Stimulated activated CD4-positive, alpha-beta T cell treated with anti-CD3 and anti-CD28 coated beads, Interleukin-15, amount 100 ng/mL, for 24 hours (primary cell): Measurements from ENCODE around the gene KRTAP4-12.
"Not testable (repeated sequence)": the region's sequence is repeated elsewhere in the genome, so short reads cannot be mapped to it uniquely, and the experiment has no call there.

Source experiments
- DNase-seq: peaks from one replicate; pipeline ENCODE4 v3.0.0-alpha.2; 2020

KRTAP4-12 gene

DNA sequence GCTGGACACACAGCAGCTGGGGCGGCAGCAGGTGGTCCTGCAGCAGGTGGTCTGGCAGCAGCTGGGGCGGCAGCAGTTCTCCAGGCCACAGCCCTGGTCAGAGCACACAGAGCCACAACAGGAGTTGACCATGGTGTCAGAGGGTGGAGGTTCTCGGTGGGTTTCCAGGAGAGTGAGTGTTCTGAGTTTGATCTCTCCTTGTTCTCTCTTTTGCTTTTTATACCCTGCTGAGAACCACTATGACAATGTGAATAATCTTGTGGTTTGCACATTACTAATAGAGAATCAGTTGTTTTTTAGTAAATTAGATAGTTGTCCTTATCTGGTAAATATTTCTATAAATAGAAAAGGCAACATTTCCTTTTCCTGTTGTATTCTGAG lies at the start of gene KRTAP4-12:
Gene KRTAP4-12 (minus strand): TSS at position 192 of the 381 bp plus-strand sequence. CDS start 60 bp downstream, at position 132.
- not testable (repeated sequence) for DNase-seq

DNA sequence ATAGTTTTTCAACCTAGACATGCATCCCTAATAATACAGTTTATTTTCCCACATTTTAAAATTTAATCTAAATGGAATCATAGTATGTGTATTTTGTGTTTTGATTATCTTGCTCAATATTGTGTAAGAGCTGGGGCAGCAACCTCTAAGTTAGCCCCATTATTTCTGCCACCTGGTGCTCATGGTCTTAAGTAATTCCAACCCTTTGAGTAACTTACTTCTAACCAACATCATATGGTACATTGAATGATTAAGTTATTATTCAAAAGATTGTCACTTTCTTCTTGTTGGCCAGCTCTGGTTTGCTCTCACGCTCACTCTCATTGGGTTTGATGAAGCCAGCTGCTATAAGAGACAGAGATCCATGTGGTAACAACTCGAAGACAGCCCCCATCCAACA lies 47.9 kb upstream of the KRTAP4-12 start:
- DNase-seq, result no peak

DNA sequence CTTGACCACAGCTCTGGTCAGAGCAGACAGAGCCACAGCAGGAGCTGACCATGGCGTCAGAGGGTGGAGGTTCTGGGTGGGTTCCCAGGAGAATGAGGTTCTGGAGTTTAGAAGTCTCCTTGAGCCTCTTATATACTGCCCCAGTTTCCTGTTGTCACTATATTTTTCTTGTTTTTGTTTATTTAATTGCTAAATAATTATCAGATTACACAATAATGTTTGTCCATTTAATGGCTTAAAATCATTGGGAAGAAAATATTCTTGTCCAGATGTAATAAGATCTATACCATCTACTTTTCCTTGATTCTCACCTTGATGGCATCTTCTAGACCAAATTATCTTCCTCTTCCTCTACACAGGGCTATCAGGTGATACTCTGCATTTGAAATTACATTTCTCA lies 44.1 kb upstream of the KRTAP4-12 start, which contains the start of gene KRTAP4-3:
Gene KRTAP4-3 (minus strand): TSS at position 101 of the 400 bp plus-strand sequence. CDS start 49 bp downstream, at position 52.
- no peak for DNase-seq

DNA sequence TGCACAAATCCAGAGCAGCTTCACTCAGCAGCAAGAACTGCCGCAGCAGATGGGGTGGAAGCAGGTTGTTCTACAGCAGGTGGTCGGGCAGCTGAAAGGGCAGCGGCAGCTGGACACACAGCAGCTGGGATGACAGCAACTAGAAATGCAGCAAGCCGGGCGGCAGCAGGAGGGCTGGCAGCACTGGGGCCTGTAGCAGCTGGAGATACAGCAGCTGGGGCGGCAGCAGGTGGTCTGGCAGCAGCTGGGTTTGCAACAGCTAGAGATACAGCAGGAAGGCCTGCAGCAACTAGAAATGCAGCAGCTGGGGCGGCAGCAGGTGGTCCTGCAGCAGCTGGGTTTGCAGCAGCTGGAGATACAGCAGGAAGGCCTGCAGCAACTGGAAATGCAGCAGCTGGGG lies 43.6 kb upstream of the KRTAP4-12 start:
- no peak for DNase-seq

DNA sequence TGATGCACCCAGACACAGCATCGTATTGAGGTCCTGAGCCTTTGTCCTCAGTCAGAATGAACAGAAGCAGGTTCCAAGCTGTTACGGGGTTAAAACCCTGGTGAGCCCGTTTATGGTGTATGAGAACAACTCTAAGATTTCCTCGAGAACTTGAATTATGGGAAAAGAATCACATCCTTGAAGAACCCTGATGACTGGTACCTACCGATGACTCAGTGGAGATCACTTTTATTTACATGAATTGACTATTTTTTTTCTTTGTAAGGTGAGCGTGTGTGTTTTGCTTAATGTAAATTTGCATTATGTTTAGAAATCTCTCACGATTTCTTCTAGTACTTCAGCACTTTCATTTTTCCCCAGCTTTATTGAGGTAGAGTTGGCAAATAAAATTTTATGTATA lies 39.8 kb upstream of the KRTAP4-12 start:
- no peak for DNase-seq

DNA sequence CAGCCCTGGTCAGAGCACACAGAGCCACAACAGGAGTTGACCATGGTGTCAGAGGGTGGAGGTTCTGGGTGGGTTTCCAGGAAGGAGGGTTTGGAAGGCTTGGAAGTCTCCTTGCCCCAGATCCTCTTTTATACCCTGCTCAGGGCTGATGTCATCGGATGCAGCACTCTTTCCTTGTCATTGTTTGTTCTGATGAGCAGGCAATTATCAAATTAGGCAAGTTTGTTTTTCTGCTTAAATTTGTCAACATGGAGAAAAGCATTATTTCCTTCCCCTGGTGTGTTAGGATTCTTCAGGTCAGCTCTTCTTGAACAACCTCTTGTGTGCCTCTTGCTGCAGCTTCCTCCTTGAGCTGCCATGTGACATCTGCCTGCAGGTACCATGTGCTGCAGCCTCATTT lies 36.7 kb upstream of the KRTAP4-12 start, which contains the start of gene KRTAP4-4:
Gene KRTAP4-4 (minus strand): TSS at position 101 of the 400 bp plus-strand sequence. CDS start 57 bp downstream, at position 44.
- no peak for DNase-seq

DNA sequence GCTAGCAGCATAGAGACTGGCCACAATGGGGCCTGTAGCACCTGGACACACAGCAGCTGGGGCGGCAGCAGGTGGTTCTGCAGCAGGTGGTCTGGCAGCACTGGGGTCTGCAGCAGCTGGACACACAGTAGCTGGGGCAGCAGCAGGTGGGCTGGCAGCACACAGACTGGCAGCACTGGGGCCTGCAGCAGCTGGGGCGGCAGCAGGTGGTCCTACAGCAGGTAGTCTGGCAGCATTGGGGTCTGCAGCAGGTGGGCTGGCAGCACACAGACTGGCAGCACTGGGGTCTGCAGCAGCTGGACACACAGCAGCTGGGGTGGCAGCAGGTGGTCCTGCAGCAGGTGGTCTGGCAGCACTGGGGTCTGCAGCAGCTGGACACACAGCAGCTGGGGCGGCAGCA lies 36.2 kb upstream of the KRTAP4-12 start:
- DNase-seq, result not testable (repeated sequence)

DNA sequence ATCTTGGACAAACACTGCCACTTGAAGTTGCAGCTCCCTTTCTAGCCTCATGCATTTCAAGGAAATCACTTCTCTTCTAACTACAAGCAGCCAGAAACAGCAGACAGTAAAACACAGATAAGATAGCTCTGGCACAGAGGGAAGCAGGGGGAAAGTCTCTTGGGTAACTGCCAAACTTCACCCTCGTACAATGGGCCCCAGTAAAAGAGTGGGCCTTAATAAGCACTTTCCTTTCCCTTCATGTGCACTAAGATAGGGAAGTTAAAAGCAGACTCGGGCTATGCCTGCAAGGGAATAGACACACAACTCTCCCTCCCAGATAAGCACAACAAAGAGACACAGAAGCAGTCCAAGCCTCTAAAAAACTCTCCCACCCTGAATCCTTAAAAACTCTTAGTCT lies 29.9 kb upstream of the KRTAP4-12 start:
- DNase-seq, result no peak

DNA sequence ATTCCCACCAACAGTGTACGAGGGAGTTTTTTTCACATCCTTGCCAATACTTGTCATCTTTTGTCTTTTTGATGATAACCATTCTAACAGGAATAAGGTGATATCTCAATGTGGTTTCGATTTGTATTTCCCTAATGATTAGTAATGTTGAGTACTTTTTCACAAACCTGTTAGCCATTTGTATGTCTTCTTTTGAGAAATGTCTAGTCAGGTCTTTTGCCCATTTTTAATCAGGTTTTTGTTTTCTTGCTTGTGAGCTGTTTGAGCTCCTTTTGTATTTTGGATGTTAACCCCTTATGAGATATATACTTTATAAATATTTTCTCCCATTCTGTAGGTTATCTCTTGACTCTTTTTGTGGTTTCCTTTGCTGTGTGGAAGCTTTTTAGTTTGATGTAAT lies 27.5 kb upstream of the KRTAP4-12 start:
- no peak for DNase-seq

DNA sequence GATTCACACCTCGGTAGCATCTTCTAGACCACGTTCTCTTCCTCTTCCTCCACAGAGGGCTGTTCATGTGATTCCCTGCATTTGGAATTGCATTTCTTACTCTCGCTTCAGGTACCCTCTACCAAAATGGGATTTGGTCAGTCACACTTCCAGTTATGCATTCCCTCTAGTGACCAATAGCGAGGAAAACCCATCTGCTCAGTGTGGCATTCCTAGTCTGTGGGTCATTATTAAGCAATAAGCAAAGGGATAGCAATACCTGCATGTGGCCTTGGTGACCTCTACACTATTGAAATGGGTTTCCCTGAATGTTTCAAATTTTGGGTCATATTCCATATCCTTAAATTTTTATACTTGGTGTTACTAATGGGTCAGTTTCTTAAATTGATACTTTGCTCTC lies 26.0 kb upstream of the KRTAP4-12 start:
- DNase-seq, result no peak

DNA sequence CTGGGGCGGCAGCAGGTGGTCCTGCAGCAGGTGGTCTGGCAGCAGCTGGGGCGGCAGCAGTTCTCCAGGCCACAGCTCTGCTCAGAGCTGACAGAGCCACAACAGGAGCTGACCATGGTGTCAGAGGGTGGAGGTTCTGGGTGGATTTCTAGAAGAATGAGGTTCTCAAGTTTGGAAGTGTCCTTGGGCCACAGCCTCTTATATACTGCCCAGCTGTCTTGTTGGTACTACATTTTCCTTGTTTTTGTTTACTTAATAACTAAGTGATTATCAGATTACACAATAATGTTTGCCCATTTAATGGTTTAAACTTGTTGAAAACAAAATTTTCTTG lies 25.6 kb upstream of the KRTAP4-12 start, which contains the start of gene KRTAP4-5:
Gene KRTAP4-5 (minus strand): TSS at position 174 of the 334 bp plus-strand sequence. CDS start 58 bp downstream, at position 116.
- DNase-seq, result no peak

DNA sequence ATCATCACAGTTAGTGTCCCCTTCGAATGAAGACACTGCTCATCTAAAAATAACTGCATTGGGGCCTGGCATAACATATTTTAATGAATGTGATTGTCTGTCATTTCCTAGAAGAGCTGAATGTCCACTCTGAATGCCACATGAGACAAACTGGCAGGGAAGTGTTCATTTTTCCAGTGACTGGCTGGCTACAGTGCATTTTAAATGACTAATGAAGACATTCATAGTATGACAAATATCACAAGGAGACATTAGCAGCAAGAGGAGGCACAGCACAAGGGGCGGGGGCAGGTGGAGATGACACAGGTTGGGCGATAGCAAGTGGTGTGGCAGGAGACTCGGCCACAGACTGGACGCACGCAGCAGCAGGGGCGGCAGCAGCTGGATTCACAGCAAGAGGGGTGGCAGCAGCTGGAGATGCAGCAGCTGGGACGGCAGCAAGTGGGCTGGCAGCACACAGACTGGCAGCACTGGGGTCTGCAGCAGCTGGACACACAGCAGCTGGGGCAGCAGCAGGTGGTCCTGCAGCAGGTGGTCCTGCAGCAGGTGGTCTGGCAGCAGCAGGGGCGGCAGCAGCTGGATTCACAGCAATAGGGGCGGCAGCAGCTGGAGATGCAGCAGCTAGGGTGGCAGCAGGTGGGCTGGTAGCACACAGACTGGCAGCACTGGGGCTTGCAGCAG lies 25.1 kb upstream of the KRTAP4-12 start:
- not testable (repeated sequence) for DNase-seq

DNA sequence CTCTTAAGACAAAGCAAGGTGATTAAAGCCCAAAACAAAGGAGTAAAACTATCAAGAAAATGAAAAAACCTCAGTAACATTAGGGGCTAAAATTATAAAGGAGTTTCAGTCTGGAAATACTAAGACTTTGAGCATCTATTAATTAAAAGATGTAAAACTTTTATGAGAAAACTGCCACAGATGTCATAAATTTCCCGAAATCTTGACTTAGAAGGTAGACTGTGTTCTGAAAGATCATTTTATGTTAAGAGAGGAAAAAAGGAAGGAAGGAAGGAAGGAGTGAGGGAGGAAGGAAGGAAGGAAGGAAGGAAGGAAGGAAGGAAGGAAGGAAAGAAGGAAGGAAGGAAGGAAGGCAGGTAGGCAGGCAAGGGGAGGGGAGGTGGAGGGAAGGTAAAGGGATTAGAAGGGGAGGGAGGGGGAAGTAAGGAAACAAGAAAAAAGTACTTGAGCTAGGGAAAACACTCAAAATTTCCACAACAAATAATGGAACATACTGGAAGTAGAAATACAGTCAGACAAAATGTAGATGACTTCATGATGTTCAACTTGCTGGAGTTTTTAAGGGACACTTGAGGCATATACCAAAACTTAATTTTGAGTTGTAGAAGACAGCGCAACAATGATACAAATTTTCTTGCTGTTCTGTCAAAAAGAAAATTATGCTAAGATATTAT lies 23.7 kb upstream of the KRTAP4-12 start:
- DNase-seq, result no peak

DNA sequence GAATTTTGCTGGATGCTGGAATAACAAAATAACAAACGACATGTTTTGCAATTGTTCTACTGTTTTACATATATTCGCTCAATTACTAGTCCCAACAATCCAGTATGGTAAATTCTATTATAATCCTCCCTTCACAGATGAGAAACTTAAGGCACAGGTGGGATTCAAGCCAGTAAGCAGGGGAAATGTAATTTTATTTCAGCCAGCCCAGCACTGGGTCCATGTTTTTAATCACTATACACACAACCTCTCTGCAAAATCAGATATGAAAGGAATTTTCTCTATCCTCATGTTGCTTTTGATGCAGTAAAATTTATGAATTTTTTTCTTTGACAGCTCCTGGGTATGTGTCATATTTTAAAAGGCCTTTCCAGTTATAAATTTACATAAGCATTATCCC lies 21.3 kb upstream of the KRTAP4-12 start:
- no peak for DNase-seq

DNA sequence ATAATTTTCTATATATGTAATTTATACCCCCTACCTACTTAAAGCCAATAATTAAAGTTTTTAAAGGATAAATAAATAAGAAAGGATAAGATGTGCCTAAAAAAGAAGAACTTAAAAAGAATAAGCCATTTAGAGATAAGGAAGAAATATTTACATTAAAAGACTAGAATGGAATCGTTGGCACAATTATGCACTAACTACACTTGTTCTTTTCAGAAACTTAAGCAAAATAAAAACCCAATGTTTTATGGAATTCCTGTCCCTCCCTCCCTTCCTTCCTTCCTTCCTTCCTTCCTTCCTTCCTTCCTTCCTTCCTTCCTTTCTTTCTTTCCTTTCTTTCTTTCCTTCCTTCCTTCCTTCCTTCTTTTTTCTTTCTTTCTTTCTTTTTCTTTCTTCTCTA lies 20.9 kb upstream of the KRTAP4-12 start:
- DNase-seq, result no peak

DNA sequence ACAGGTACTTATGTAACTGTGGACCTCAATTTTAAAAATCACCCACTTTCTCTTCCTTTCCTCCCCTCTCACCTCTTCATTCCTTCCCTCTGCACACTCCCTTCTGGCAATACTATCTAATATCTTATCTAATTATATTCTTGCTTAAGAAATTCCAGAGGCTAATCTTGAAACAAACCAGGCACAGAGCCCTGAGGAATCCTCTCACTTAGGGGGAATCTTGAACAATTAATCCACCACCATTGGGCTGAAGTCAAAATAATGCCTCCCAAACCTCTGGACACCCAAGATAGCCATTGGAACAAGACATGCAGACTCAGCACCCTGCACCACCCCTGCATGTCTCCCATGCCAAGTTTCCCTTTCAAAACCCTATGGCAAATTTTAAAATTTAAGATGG lies 17.4 kb upstream of the KRTAP4-12 start:
- DNase-seq, result no peak

DNA sequence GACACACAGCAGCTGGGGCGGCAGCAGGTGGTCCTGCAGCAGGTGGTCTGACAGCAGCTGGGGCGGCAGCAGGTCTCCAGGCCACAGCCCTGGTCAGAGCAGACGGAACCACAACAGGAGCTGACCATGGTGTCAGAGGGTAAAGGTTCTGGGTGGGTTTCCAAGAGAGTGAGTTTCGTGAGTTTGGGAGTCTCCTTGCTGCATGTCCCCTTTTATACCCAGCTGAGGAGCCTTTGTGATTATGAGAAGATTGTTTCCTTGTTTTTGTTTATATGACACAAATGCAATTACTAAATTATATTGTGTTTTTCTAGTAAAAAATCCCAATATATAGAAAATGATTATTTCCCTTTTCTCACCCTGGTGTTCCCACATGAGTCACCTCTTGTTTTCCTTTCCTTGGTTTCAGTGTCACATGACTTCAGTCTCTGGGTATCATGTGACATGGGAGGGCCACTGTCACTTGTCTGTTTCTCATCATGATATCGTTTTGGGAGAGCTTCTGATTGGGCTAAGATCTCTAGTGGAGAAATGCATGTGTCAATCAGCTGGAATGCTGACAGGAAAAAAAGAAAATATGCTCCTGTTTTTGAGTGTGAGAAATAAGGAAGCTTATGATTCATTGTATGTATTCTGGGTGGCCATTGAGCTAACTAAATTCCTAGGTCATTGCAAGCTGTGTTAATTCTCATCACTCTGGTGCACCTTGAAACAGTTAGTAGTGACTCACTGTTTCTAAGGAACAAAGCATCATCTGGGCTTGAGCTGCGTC lies 16.6 kb upstream of the KRTAP4-12 start, which contains the start of gene KRTAP4-6:
Gene KRTAP4-6 (minus strand): TSS at position 185 of the 772 bp plus-strand sequence. CDS start 57 bp downstream, at position 128.
- DNase-seq, result no peak

DNA sequence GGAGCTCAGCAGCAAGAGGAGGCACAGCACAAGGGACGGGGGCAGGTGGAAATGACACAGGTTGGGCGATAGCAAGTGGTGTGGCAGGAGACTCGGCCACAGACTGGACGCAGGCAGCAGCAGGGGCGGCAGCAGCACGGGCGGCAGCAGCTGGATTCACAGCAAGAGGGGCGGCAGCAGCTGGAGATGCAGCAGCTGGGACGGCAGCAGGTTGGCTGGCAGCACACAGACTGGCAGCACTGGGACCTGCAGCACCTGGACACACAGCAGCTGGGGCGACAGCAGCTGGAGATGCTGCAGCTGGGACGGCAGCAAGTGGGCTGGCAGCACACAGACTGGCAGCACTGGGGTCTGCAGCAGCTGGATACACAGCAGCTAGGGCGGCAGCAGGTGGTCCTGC lies 15.9 kb upstream of the KRTAP4-12 start:
- not testable (repeated sequence) for DNase-seq

DNA sequence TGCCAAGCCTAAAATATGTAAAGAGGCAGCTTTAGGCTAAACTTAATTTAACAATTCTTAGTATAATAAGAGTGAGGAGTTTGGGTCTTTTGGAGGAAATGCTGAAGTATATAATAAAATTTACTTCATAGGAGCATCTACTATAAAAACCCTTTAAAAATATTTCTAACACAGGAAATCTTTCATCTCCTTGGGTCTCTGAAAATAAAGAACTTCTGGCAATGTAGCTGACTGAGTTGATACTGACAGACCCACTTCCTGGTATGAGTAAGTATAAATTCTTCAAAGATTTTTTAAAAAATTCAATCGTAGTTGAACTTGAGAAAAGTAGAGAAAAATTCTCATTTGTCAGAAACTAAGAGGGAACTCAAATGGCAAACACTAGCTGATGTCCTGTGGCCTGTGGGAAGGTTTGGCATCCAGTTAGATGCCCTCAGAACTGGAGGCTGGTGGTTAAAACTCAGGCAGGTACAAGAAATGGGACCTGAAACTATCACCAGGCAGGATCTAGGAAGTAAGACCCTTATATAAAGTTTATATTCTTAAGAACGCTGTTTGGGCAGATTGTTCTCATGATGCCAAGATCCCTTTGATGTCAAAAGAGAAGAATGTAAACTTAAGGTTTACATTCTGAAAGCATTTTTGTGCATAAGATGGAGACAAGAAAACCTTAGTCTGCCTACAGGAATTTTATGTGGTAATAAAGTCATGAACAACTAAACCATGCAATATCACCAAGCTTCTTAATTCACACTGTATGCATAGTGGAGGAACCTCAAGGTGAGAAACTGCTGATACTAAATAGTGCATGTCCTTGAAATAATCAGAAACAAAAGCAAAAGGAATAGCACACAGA lies 10.1 kb upstream of the KRTAP4-12 start:
- DNase-seq, result no peak

DNA sequence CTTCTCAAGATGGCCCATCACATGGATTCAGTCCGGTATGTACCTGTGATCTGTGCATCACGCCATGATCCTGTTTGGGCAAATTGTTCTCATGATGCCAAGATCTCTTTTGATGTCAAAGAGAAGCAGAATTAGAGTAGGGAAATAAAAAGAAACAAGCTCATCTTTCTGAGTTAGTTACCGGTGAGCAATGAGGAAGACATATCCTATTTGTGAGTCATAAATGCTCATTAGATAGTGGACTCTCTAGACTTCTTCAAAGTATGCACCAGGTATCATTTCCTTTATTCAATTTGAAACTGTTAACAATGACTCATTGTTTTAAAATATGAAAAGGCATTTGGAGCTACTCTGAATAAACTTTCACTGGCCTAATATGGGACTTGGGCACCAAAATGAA lies 8.0 kb upstream of the KRTAP4-12 start:
- no peak for DNase-seq

DNA sequence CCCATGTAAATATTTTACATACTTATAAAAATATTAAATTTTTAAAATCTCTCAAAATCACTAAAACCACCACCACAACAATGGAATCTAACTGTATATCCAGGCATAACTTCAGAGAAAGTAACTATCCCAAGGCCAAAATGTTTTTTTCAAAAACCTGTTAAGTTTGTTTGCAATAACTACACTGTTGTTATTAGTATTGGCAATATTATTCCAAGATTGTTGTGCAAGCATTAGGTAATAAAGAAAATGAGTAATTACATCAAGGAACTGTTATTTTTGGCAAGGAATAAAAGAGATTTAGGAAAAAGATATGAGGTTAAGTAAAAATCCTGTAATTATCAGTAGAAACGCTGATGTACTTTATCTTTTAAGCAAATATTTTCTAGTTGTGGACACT lies 3.4 kb upstream of the KRTAP4-12 start:
- DNase-seq, result no peak

DNA sequence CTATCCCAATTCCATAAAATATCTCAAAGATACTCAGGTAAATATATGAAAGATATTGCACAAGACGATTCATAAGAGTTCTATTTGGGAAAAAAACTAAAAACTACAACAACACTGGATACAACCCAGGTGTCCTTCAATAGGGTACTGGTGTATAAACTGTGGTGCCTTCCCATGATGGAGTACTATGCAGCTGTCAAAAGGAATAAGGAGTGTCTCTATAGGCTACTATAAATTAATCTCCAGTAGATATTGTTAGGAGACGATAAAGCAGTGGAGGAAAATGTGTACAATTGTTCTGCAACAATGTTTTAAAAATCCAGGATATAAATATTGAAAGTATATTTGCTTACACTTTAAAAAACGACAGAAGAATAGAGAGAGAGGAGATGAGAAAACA lies 2.4 kb upstream of the KRTAP4-12 start:
- no peak for DNase-seq

DNA sequence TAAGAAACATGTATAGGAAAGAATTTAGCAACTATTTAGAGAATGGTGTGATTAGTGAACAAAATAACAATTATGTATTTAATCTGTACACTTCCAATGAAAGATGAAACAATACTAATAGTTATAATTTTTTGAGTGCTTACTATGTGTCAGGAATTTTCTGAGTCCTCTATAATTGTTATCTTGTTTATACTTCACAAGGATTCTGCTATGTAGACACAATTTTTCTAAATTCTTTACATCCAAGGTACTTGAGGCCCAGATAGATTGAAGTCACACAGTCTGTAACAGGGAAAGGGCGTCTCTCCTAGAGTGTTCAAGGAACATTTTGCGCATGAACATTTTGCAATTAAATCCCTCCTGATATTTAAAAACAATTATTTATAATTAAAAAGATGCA lies 1.1 kb upstream of the KRTAP4-12 start:
- no peak for DNase-seq
